HEK293 (cell line): Measurements from ENCODE around the gene PBXIP1.

Experiments
- EGR2 ChIP-seq: fragments of 450-650 bp; formaldehyde crosslinking; IDR thresholded peaks from 2 replicates; pipeline ENCODE4 v1.5.1; 2016; ENCODE audit warnings: low read depth, missing biosample characterization, missing genetic modification characterization
- FEZF1 ChIP-seq: fragments of 450-650 bp; formaldehyde crosslinking; IDR thresholded peaks from 2 replicates; pipeline ENCODE4 v1.5.1; 2016; ENCODE audit warnings: missing biosample characterization, missing genetic modification characterization
- GLIS1 ChIP-seq: fragments of 450-650 bp; formaldehyde crosslinking; IDR thresholded peaks from 2 replicates; pipeline ENCODE4 v1.5.1; 2016; ENCODE audit warnings: missing biosample characterization, missing genetic modification characterization
- GLIS2 ChIP-seq: fragments of 450-650 bp; formaldehyde crosslinking; IDR thresholded peaks from 2 replicates; pipeline ENCODE4 v1.5.1; 2016; ENCODE audit warnings: missing biosample characterization, missing genetic modification characterization
- KLF7 ChIP-seq: fragments of 450-650 bp; formaldehyde crosslinking; IDR thresholded peaks from 2 replicates; pipeline ENCODE4 v1.5.1; 2016; ENCODE audit warnings: missing biosample characterization, missing genetic modification characterization, borderline replicate concordance
- KLF8 ChIP-seq: fragments of 450-650 bp; formaldehyde crosslinking; IDR thresholded peaks from 2 replicates; pipeline ENCODE4 v1.5.1; 2016; ENCODE audit warnings: missing biosample characterization, missing genetic modification characterization
- RBAK ChIP-seq: fragments of 450-650 bp; formaldehyde crosslinking; IDR thresholded peaks from 2 replicates; pipeline ENCODE4 v1.5.1; 2016; ENCODE audit warnings: missing biosample characterization, missing genetic modification characterization
- SP3 ChIP-seq: fragments of 450-650 bp; formaldehyde crosslinking; IDR thresholded peaks from 2 replicates; pipeline ENCODE4 v1.5.1; 2016; ENCODE audit warnings: missing biosample characterization, missing genetic modification characterization
- SP7 ChIP-seq: fragments of 450-650 bp; formaldehyde crosslinking; IDR thresholded peaks from 2 replicates; pipeline ENCODE4 v1.5.1; 2016; ENCODE audit warnings: missing biosample characterization, missing genetic modification characterization
- ZBTB20 ChIP-seq: fragments of 450-650 bp; formaldehyde crosslinking; IDR thresholded peaks from 2 replicates; pipeline ENCODE4 v1.5.1; 2016; ENCODE audit warnings: missing biosample characterization, missing genetic modification characterization
- ZBTB7A ChIP-seq: fragments of 450-650 bp; formaldehyde crosslinking; IDR thresholded peaks from 2 replicates; pipeline ENCODE4 v1.5.1; 2016; ENCODE audit warnings: low read depth, missing biosample characterization, missing genetic modification characterization
- ZFP37 ChIP-seq: fragments of 450-650 bp; formaldehyde crosslinking; IDR thresholded peaks from 2 replicates; pipeline ENCODE4 v1.5.1; 2016; ENCODE audit warnings: missing biosample characterization, missing genetic modification characterization
- ZNF324 ChIP-seq: fragments of 450-650 bp; formaldehyde crosslinking; IDR thresholded peaks from 2 replicates; pipeline ENCODE4 v1.5.1; 2016; ENCODE audit warnings: missing biosample characterization, missing genetic modification characterization
- ZNF335 ChIP-seq: fragments of 450-650 bp; formaldehyde crosslinking; conservative IDR thresholded peaks from 2 replicates; pipeline ENCODE4 v1.5.1; 2016; ENCODE audit warnings: missing biosample characterization, missing genetic modification characterization
- ZNF341 ChIP-seq: fragments of 450-650 bp; formaldehyde crosslinking; IDR thresholded peaks from 2 replicates; pipeline ENCODE4; 2016; ENCODE audit warnings: low read depth, missing biosample characterization, missing genetic modification characterization
- ZNF366 ChIP-seq: fragments of 450-650 bp; formaldehyde crosslinking; conservative IDR thresholded peaks from 2 replicates; pipeline ENCODE4 v1.5.1; 2016; ENCODE audit warnings: missing biosample characterization, missing genetic modification characterization
- ZNF391 ChIP-seq: fragments of 450-650 bp; formaldehyde crosslinking; IDR thresholded peaks from 2 replicates; pipeline ENCODE4 v1.5.1; 2016; ENCODE audit warnings: low read depth, missing biosample characterization, missing genetic modification characterization, borderline replicate concordance
- ZNF501 ChIP-seq: fragments of 450-650 bp; formaldehyde crosslinking; IDR thresholded peaks from 2 replicates; pipeline ENCODE4 v1.5.1; 2016; ENCODE audit warnings: missing biosample characterization, missing genetic modification characterization
- ZNF558 ChIP-seq: fragments of 450-650 bp; formaldehyde crosslinking; IDR thresholded peaks from 2 replicates; pipeline ENCODE4 v1.5.1; 2016; ENCODE audit warnings: missing biosample characterization, missing genetic modification characterization
- ZNF561 ChIP-seq: fragments of 450-650 bp; IDR thresholded peaks from 2 replicates; pipeline ENCODE4 v1.5.1; 2018; ENCODE audit warnings: missing biosample characterization, missing genetic modification characterization, borderline replicate concordance
- ZNF624 ChIP-seq: fragments of 450-650 bp; formaldehyde crosslinking; IDR thresholded peaks from 2 replicates; pipeline ENCODE4 v1.5.1; 2017; ENCODE audit warnings: missing biosample characterization, missing genetic modification characterization
- TF ChIP-seq, protein P1 (sequence below): fragments of 450-650 bp; formaldehyde crosslinking; IDR thresholded peaks from 2 replicates; pipeline ENCODE4 v1.5.1; 2016; ENCODE audit warnings: missing biosample characterization, missing genetic modification characterization
- TF ChIP-seq, protein P2 (sequence below): fragments of 450-650 bp; formaldehyde crosslinking; IDR thresholded peaks from 2 replicates; pipeline ENCODE4 v1.5.1; 2016; ENCODE audit warnings: missing biosample characterization, missing genetic modification characterization
- TF ChIP-seq, protein P3 (sequence below): fragments of 450-650 bp; formaldehyde crosslinking; IDR thresholded peaks from 2 replicates; pipeline ENCODE4 v1.5.1; 2016; ENCODE audit warnings: missing biosample characterization, missing genetic modification characterization
- TF ChIP-seq, protein P4 (sequence below): fragments of 450-650 bp; formaldehyde crosslinking; IDR thresholded peaks from 2 replicates; pipeline ENCODE4 v1.5.1; 2016; ENCODE audit warnings: missing biosample characterization, missing genetic modification characterization
- TF ChIP-seq, protein P5 (sequence below): fragments of 450-650 bp; formaldehyde crosslinking; optimal IDR thresholded peaks from 2 replicates; pipeline ENCODE3; 2016; ENCODE audit warnings: missing biosample characterization, mild to moderate bottlenecking, missing genetic modification characterization
- TF ChIP-seq, protein P6 (sequence below): IDR thresholded peaks from 2 replicates; pipeline ENCODE4 v1.6.1; 2011; ENCODE audit warnings: mild to moderate bottlenecking, low read depth, low read length, borderline replicate concordance

The PBXIP1 gene

DNA sequence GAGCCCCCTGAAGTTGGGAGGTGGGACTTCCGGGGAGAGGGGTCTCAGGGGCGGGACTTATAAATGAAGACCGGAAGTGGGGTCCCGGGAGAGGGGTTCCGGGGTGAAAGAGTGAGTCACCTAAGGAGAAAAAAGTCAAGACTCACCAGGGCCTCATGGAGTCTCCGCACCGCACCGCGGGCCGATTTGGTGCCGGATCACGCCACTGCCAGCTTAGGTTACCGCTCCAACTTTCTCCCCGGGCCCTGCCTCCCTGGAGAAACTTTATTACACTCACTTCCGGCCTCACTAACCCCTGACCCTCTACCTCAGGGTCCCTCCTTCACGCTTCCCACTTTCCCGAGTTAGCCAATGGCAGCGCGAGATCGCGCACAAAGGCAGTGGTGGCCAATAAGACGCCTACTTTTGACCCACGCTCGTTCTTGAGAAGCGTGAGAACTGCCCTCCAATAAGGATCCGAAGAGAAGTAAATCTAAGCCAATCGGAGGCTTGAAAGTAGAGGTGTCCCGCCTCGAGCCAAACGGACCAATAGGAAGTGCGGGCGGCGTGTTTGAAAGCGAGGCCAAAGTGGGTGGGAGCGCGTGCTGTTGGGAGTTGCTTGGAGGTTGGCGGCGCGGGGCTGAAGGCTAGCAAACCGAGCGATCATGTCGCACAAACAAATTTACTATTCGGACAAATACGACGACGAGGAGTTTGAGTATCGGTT is 18.4 kb upstream of the PBXIP1 start, which contains the start of gene CKS1B (continued):
- TF ChIP-seq ZBTB20 (tag by site-specific recombination) (peak; percentile 99), ZNF561 (tag by site-specific recombination) (peak; percentile 72; the same call in 1 of the 2 replicates), ZNF501 (tag by site-specific recombination) (peak; percentile 78; the same call in 1 of the 2 replicates), SP7 (tag by site-specific recombination) (peak; percentile 40; the same call in 1 of the 2 replicates), EGR2 (tag by site-specific recombination) (peak; percentile 87), ZNF366 (tag by site-specific recombination) (peak; percentile 95), ZNF324 (tag by site-specific recombination) (peak; percentile 75), ZNF558 (peak; percentile 29; the same call in 1 of the 2 replicates), ZFP37 (tag by site-specific recombination) (no peak), ZNF391 (tag by site-specific recombination) (peak; percentile 17; the same call in 1 of the 2 replicates), KLF8 (tag by site-specific recombination) (peak; percentile 11; the same call in 1 of the 2 replicates), ZBTB7A (tag by site-specific recombination) (peak; percentile 99), ZNF335 (tag by site-specific recombination) (peak; percentile 92), GLIS1 (0 out of 2 replicates have a peak, but pooled peaks have one; percentile 19), GLIS2 (tag by site-specific recombination) (peak; percentile 9; the same call in 1 of the 2 replicates), SP3 (tag by site-specific recombination) (peak; percentile 98), FEZF1 (tag by site-specific recombination) (0 out of 2 replicates have a peak, but pooled peaks have one; percentile 4), KLF7 (tag by site-specific recombination) (no peak), RBAK (tag by site-specific recombination) (no peak), ZNF341 (tag by site-specific recombination) (peak; percentile 25; the same call in 1 of the 2 replicates), ZNF624 (tag by site-specific recombination) (no peak)
- TF ChIP-seq, protein P1, sequence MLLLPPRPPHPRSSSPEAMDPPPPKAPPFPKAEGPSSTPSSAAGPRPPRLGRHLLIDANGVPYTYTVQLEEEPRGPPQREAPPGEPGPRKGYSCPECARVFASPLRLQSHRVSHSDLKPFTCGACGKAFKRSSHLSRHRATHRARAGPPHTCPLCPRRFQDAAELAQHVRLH (tag by site-specific recombination) = peak; percentile 99
- TF ChIP-seq, protein P2, sequence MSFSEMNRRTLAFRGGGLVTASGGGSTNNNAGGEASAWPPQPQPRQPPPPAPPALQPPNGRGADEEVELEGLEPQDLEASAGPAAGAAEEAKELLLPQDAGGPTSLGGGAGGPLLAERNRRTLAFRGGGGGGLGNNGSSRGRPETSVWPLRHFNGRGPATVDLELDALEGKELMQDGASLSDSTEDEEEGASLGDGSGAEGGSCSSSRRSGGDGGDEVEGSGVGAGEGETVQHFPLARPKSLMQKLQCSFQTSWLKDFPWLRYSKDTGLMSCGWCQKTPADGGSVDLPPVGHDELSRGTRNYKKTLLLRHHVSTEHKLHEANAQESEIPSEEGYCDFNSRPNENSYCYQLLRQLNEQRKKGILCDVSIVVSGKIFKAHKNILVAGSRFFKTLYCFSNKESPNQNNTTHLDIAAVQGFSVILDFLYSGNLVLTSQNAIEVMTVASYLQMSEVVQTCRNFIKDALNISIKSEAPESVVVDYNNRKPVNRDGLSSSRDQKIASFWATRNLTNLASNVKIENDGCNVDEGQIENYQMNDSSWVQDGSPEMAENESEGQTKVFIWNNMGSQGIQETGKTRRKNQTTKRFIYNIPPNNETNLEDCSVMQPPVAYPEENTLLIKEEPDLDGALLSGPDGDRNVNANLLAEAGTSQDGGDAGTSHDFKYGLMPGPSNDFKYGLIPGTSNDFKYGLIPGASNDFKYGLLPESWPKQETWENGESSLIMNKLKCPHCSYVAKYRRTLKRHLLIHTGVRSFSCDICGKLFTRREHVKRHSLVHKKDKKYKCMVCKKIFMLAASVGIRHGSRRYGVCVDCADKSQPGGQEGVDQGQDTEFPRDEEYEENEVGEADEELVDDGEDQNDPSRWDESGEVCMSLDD = peak; percentile 97
- TF ChIP-seq, protein P3, sequence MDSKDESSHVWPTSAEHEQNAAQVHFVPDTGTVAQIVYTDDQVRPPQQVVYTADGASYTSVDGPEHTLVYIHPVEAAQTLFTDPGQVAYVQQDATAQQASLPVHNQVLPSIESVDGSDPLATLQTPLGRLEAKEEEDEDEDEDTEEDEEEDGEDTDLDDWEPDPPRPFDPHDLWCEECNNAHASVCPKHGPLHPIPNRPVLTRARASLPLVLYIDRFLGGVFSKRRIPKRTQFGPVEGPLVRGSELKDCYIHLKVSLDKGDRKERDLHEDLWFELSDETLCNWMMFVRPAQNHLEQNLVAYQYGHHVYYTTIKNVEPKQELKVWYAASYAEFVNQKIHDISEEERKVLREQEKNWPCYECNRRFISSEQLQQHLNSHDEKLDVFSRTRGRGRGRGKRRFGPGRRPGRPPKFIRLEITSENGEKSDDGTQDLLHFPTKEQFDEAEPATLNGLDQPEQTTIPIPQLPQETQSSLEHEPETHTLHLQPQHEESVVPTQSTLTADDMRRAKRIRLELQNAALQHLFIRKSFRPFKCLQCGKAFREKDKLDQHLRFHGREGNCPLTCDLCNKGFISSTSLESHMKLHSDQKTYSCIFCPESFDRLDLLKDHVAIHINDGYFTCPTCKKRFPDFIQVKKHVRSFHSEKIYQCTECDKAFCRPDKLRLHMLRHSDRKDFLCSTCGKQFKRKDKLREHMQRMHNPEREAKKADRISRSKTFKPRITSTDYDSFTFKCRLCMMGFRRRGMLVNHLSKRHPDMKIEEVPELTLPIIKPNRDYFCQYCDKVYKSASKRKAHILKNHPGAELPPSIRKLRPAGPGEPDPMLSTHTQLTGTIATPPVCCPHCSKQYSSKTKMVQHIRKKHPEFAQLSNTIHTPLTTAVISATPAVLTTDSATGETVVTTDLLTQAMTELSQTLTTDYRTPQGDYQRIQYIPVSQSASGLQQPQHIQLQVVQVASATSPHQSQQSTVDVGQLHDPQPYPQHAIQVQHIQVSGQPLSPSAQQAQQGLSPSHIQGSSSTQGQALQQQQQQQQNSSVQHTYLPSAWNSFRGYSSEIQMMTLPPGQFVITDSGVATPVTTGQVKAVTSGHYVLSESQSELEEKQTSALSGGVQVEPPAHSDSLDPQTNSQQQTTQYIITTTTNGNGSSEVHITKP (tag by site-specific recombination) = peak; percentile 13; the same call in 1 of the 2 replicates
- TF ChIP-seq, protein P4, sequence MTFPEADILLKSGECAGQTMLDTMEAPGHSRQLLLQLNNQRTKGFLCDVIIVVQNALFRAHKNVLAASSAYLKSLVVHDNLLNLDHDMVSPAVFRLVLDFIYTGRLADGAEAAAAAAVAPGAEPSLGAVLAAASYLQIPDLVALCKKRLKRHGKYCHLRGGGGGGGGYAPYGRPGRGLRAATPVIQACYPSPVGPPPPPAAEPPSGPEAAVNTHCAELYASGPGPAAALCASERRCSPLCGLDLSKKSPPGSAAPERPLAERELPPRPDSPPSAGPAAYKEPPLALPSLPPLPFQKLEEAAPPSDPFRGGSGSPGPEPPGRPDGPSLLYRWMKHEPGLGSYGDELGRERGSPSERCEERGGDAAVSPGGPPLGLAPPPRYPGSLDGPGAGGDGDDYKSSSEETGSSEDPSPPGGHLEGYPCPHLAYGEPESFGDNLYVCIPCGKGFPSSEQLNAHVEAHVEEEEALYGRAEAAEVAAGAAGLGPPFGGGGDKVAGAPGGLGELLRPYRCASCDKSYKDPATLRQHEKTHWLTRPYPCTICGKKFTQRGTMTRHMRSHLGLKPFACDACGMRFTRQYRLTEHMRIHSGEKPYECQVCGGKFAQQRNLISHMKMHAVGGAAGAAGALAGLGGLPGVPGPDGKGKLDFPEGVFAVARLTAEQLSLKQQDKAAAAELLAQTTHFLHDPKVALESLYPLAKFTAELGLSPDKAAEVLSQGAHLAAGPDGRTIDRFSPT = no peak
- TF ChIP-seq, protein P5, sequence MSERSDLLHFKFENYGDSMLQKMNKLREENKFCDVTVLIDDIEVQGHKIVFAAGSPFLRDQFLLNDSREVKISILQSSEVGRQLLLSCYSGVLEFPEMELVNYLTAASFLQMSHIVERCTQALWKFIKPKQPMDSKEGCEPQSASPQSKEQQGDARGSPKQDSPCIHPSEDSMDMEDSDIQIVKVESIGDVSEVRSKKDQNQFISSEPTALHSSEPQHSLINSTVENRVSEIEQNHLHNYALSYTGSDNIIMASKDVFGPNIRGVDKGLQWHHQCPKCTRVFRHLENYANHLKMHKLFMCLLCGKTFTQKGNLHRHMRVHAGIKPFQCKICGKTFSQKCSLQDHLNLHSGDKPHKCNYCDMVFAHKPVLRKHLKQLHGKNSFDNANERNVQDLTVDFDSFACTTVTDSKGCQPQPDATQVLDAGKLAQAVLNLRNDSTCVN (tag by site-specific recombination) = peak; percentile 79
- TF ChIP-seq, protein P6, sequence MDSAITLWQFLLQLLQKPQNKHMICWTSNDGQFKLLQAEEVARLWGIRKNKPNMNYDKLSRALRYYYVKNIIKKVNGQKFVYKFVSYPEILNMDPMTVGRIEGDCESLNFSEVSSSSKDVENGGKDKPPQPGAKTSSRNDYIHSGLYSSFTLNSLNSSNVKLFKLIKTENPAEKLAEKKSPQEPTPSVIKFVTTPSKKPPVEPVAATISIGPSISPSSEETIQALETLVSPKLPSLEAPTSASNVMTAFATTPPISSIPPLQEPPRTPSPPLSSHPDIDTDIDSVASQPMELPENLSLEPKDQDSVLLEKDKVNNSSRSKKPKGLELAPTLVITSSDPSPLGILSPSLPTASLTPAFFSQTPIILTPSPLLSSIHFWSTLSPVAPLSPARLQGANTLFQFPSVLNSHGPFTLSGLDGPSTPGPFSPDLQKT = peak; percentile 84
